Fibroblast of lung (primary cell): Measurements from ENCODE around the gene SF3A2. TPM values are rescaled to one million over a fixed set of nuclear protein-coding genes. Genes with fewer than 3 reads are reported as not detected.
A peak's percentile ranks its signal among the peaks of the same experiment; 100 is the strongest.

Experiments
- DNase-seq, 2 donors: peaks; one replicate each; pipeline versions ENCODE4 v3.0.0 to v3.0.0-alpha.2; 2010; ENCODE audit warnings: low read depth in 2 of 2
- H2AFZ ChIP-seq: 2 replicates; pipeline ENCODE4 v1.5.1; 2012; ENCODE audit warnings: low read length, control low read depth, inconsistent platforms
- H3K27ac ChIP-seq: 2 replicates; pipeline ENCODE4 v1.5.1; 2011; ENCODE audit warnings: low read length, control low read depth; ENCODE audit not compliant: insufficient read depth
- H3K27me3 ChIP-seq: 2 replicates; pipeline ENCODE4 v1.5.1; 2011; ENCODE audit warnings: mild to moderate bottlenecking, low read length; ENCODE audit not compliant: control insufficient read depth, insufficient read depth
- H3K36me3 ChIP-seq: 2 replicates; pipeline ENCODE4 v1.5.1; 2011; ENCODE audit warnings: low read length; ENCODE audit not compliant: control insufficient read depth, insufficient read depth
- H3K4me1 ChIP-seq: 2 replicates; pipeline ENCODE4 v1.5.1; 2011; ENCODE audit warnings: low read length; ENCODE audit not compliant: control insufficient read depth, insufficient read depth; ENCODE audit errors: extremely low read depth
- H3K4me2 ChIP-seq: 2 replicates; pipeline ENCODE4 v1.5.1; 2011; ENCODE audit warnings: low read length, control low read depth; ENCODE audit not compliant: insufficient read depth; ENCODE audit errors: extremely low read depth
- H3K4me3 ChIP-seq, 4 experiments: fragments of 200-600 bp in 1 of 4; sonication (generic) in 1 of 4; replicated peaks in 1 of 4; 2 replicates each; pipeline ENCODE4 v1.5.1; 2011 to 2016; ENCODE audit warnings: low read length in 4 of 4, low read depth in 3 of 4, mild to moderate bottlenecking in 3 of 4, control low read depth in 2 of 4, inconsistent platforms in 1 of 4, mixed read lengths in 1 of 4; ENCODE audit not compliant: insufficient read depth in 1 of 4; ENCODE audit errors: control extremely low read depth in 1 of 4
- H3K79me2 ChIP-seq: 2 replicates; pipeline ENCODE4 v1.5.1; 2012; ENCODE audit warnings: mild to moderate bottlenecking, low read length, inconsistent platforms; ENCODE audit not compliant: control insufficient read depth, insufficient read depth
- H3K9ac ChIP-seq: 2 replicates; pipeline ENCODE4 v1.5.1; 2011; ENCODE audit warnings: mild to moderate bottlenecking, low read length, control low read depth; ENCODE audit not compliant: insufficient read depth
- H3K9me3 ChIP-seq: 2 replicates; pipeline ENCODE4 v1.5.1; 2012; ENCODE audit warnings: low read depth, low read length; ENCODE audit not compliant: control insufficient read depth, insufficient read depth
- H4K20me1 ChIP-seq: 2 replicates; pipeline ENCODE4 v1.5.1; 2011; ENCODE audit warnings: low read length; ENCODE audit not compliant: control insufficient read depth, insufficient read depth; ENCODE audit errors: extremely low read depth
- EZH2 ChIP-seq: IDR thresholded peaks from 2 replicates; pipeline ENCODE4 v1.5.1; 2012; ENCODE audit warnings: low read length, control low read depth, mild to moderate bottlenecking; ENCODE audit errors: missing control alignments
- polyA plus RNA-seq, 2 donors: library from polyadenylated mRNA; depleted of rRNA in 1 of 2; stranded (reverse) in 1 of 2; unstranded in 1 of 2; fragments of >200 nt; gene quantifications; 2 replicates each; pipeline ENCODE4 v1.2.1, GENCODE V29; 2011 to 2012; ENCODE audit warnings: missing spikeins in 1 of 2
- total RNA-seq: library from RNA; depleted of rRNA; stranded (reverse); fragments of >200 nt; gene quantifications from 2 replicates; pipeline ENCODE4 v1.2.1, GENCODE V29; 2014
- TF ChIP-seq, protein P1 (sequence below), 2 donors: IDR thresholded peaks in 1 of 2; conservative IDR thresholded peaks in 1 of 2; 1 replicate in 1 of 2; 2 replicates in 1 of 2; pipeline ENCODE4 v1.5.1; 2011 to 2012; ENCODE audit warnings: low read length in 2 of 2, control low read depth in 1 of 2, inconsistent platforms in 1 of 2, low read depth in 1 of 2, mild to moderate bottlenecking in 1 of 2

The SF3A2 gene
- total and polyA plus RNA-seq, 2 donors (not counting 1 experiment from before 2014, with no cell fraction given), result 11.1 to 31.5 TPM

DNA sequence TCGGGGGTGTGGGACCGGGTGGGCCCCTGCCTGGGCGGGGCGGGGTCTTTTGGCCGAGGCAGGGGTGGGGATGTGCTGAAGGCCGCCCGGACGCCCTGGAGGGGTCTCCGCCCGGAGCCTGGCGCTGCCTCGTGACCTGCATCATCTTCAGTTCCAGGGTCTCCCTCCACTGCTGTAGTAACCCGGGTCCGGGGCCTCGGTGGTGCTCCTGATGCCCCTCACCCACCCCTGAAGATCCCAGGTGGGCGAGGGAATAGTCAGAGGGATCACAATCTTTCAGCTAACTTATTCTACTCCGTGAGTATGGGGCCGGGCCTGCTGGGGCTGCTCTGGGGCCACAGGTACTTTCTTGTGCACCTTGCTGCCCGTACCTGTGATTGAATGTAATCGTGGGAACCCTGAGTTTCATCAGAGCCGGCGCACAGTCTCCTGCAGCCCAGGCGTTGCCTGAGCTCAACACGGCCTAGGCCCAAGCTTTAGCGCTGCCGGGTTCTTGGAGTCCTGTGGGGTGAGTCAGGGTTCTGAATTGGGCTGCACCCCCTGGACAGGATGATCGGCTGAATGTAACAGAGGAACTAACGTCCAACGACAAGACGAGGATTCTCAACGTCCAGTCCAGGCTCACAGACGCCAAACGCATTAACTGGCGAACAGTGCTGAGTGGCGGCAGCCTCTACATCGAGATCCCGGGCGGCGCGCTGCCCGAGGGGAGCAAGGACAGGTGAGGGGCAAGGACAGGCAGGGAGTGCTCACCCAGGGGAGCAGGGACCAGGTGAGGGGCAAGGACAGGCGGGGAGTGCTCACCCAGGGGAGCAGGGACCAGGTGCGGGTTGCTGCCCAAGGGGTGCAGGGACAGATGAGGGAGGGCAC is 34.8 kb downstream of the SF3A2 start:
- H3K4me3 ChIP-seq, result peak overlapping the region; percentile 47 to 99 (median 84)
- peak; percentile 61 to 87 for DNase-seq
- no peaks in the 10 kb centered on the region for H3K9me3 ChIP-seq
- H3K9ac ChIP-seq, result peak overlapping the region; percentile 97
- peaks cover 4% of the 10 kb centered on the region for H4K20me1 ChIP-seq
- H3K79me2 ChIP-seq, result peaks cover 57% of the 10 kb centered on the region
- no peak for TF ChIP-seq EZH2
- TF ChIP-seq, protein P1, sequence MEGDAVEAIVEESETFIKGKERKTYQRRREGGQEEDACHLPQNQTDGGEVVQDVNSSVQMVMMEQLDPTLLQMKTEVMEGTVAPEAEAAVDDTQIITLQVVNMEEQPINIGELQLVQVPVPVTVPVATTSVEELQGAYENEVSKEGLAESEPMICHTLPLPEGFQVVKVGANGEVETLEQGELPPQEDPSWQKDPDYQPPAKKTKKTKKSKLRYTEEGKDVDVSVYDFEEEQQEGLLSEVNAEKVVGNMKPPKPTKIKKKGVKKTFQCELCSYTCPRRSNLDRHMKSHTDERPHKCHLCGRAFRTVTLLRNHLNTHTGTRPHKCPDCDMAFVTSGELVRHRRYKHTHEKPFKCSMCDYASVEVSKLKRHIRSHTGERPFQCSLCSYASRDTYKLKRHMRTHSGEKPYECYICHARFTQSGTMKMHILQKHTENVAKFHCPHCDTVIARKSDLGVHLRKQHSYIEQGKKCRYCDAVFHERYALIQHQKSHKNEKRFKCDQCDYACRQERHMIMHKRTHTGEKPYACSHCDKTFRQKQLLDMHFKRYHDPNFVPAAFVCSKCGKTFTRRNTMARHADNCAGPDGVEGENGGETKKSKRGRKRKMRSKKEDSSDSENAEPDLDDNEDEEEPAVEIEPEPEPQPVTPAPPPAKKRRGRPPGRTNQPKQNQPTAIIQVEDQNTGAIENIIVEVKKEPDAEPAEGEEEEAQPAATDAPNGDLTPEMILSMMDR (conservative IDR thresholded peaks at IDR 0.05 in 1 of 2, IDR thresholded peaks at IDR 0.05 in 1 of 2; ENCODE audit: low read depth in 1 of 2, low read length in 2 of 2), result no peak
- H3K4me2 ChIP-seq, result peak overlapping the region; percentile 42
- peaks cover 20% of the 10 kb centered on the region for H3K36me3 ChIP-seq
- no peaks in the 10 kb centered on the region for H3K27me3 ChIP-seq
- H2AFZ ChIP-seq, result no peak overlapping the region
- peak overlapping the region; percentile 88 for H3K27ac ChIP-seq
- H3K4me1 ChIP-seq, result peaks cover 14% of the 10 kb centered on the region

DNA sequence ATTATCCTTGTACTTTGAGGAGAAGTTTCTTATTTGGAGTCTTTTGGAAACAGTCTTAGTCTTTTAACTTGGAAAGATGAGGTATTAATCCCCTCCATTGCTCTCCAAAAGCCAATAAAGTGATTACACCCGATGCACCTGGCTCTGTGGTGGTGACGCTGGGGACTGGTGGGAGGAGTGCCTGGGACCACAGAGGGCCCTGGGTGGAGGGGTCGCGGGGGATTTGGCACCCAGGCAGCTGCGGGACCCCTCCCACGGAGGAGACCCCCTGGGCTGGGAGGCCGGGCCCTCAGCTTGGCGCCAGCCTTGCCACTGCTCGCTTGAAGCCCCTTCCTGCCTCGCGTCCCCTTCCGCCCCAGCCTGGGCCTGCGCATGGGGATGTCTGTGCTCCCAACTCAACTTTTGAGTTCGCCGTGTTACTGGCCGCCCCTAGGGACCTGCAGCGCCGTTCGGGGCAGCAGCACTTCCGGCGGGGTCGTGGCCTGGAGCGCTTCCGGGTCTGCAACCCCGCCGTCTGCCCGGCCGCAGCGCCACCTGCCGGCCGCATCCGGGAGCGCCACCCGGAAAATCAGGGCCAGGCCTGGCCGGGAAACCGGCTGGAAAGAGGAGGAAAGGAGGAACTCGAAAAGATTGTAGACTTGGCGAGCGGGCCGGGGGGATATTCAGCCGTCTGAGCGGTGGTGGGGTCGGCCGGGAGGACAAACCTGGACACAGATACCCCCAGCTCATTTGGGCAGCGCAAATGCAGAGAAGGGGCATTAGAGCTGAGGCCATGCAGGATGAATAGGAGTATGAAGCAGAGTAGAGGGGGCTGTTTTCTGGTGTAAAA is 36.9 kb downstream of the SF3A2 start:
- H3K4me3 ChIP-seq, result peak overlapping the region; percentile 5 to 45 (median 34)
- H3K9ac ChIP-seq, result peak overlapping the region; percentile 42
- peak overlapping the region; percentile 88 for H3K4me2 ChIP-seq
- no peak overlapping the region for H2AFZ ChIP-seq
- no peaks in the 10 kb centered on the region for H3K9me3 ChIP-seq
- peak; percentile 64 to 66 for DNase-seq
- TF ChIP-seq, protein P1 (conservative IDR thresholded peaks at IDR 0.05 in 1 of 2, IDR thresholded peaks at IDR 0.05 in 1 of 2; ENCODE audit: low read depth in 1 of 2, low read length in 2 of 2), result peak; percentile 62 to 79
- TF ChIP-seq EZH2, result no peak
- H3K4me1 ChIP-seq, result peaks cover 9% of the 10 kb centered on the region
- peaks cover 4% of the 10 kb centered on the region for H4K20me1 ChIP-seq
- peaks cover 20% of the 10 kb centered on the region for H3K36me3 ChIP-seq
- peaks cover 57% of the 10 kb centered on the region for H3K79me2 ChIP-seq
- peak overlapping the region; percentile 57 for H3K27ac ChIP-seq
- H3K27me3 ChIP-seq, result no peaks in the 10 kb centered on the region

GRCh38 chr19:2274185-2274711 is 37.6 kb downstream of the SF3A2 start:
- Histone ChIP-seq H3K79me2 (peaks cover 57% of the 10 kb centered on the region), H3K27ac (peak overlapping the region; percentile 57)

More at GRCh38 chr19:2274185-2274711, 37.6 kb downstream of the SF3A2 start:
- no peak overlapping the region for H3K9ac ChIP-seq
- peaks cover 20% of the 10 kb centered on the region for H3K36me3 ChIP-seq
- peaks cover 9% of the 10 kb centered on the region for H3K4me1 ChIP-seq
- H3K4me3 ChIP-seq, result peak overlapping the region in 2 of 4 experiments; percentile 7 to 45
- peak overlapping the region; percentile 52 for H3K4me2 ChIP-seq
- no peak for TF ChIP-seq EZH2
- TF ChIP-seq, protein P1 (conservative IDR thresholded peaks at IDR 0.05 in 1 of 2, IDR thresholded peaks at IDR 0.05 in 1 of 2; ENCODE audit: low read depth in 1 of 2, low read length in 2 of 2), result no peak
- no peak for DNase-seq
- peaks cover 4% of the 10 kb centered on the region for H4K20me1 ChIP-seq
- no peaks in the 10 kb centered on the region for H3K27me3 ChIP-seq
- no peaks in the 10 kb centered on the region for H3K9me3 ChIP-seq
- H2AFZ ChIP-seq, result no peak overlapping the region
